GM12892 (cell line): ENCODE data around the gene GALNT11.
A peak's percentile ranks its signal among the peaks of the same experiment; 100 is the strongest.

Experiments used
- DNase-seq: peaks from one replicate; pipeline ENCODE4 v3.0.0; 2011; ENCODE audit not compliant: insufficient read length
- FAIRE-seq: peaks from 2 replicates; lab custom pipeline; 2011; peaks lifted over from hg19 to GRCh38; lab: Jason Lieb, UNC
- POLR2A ChIP-seq: IDR thresholded peaks from 2 replicates; pipeline ENCODE4 v1.6.1; 2011; ENCODE audit warnings: low read depth, low read length, control low read depth
- POLR2AphosphoS5 ChIP-seq: IDR thresholded peaks from 2 replicates; pipeline ENCODE4 v1.6.1; 2011; ENCODE audit warnings: low read depth, low read length, control low read depth
- TAF1 ChIP-seq: IDR thresholded peaks from 2 replicates; pipeline ENCODE4 v1.6.1; 2011; ENCODE audit warnings: low read depth, mild to moderate bottlenecking, control low read depth, low read length, borderline replicate concordance

The GALNT11 gene

GRCh38 chr7:152117356-152117755 is 91.9 kb downstream of the GALNT11 start:
- DNase-seq (no peak), FAIRE-seq (no peak)
- no peak for TF ChIP-seq POLR2AphosphoS5
- no peak for TF ChIP-seq TAF1
- TF ChIP-seq POLR2A: no peak

GRCh38 chr7:152120210-152120609 is 94.7 kb downstream of the GALNT11 start:
- no peak for TF ChIP-seq POLR2A
- no peak for TF ChIP-seq TAF1
- no peak for TF ChIP-seq POLR2AphosphoS5
- DNase-seq: no peak
- no peak for FAIRE-seq

- DNase-seq: no peak
- FAIRE-seq: no peak
- TF ChIP-seq TAF1 (no peak), POLR2AphosphoS5 (no peak), POLR2A (no peak)
Observed at GRCh38 chr7:152120776-152121175, 95.3 kb downstream of the GALNT11 start.

DNA sequence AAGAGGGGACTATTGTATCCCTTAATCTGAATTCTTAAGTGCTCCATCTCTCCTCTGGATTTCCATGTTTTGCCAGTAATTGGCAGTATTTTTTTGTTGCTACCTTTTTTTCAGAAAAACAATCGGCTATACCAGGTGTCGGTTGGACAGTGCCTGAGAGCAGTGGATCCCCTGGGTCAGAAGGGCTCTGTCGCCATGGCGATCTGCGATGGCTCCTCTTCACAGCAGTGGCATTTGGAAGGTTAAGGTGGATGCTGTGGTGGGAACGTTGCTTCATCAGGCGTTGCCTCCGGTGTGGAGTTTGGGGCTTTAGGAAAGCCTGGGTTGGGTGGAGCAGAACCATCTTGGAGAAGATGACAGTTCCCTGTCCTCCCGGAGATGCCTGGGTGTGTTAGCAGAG is 96.0 kb downstream of the GALNT11 start:
- FAIRE-seq: no peak
- DNase-seq: no peak
- TF ChIP-seq POLR2AphosphoS5 (no peak), TAF1 (no peak), POLR2A (no peak)

DNA sequence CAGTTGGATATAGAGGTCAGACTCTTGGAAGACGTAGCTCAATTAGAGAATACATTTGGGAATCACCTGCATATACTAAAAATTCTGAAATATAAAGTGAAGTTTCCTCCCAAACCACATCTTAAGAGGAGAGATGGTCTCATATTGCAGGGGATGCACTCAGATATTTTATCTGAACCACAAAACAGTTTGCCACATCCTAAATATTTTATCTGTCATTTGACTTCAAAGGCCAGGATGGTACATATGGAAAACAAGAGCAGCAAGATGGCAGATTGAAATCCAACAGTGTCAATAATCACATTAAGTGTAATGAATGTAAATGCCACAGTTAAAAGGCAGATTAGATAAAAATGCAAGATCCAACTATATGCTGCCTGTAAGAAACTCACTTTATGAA is 97.1 kb downstream of the GALNT11 start:
- no peak for DNase-seq
- FAIRE-seq: no peak
- TF ChIP-seq TAF1 (no peak), POLR2AphosphoS5 (no peak), POLR2A (no peak)

DNA sequence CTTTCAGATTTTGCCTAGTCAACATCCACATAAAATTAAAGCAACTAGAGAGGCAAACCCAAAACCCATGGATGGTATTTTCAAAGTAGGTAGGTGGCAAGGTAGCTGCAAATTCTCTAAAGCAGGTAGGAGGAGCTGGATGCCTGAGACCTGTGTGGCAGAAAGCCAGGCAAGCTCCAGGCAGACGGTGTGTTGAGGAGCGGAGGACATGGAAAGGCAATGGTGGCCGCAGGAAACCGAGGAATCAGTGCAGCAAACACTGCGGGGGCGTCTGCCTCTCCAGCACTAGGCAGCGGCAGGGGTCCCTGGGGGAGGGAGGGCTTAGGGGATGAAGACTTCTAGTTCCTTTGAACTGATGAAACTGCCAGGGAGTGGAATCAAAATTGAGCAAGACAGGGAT is 101.3 kb downstream of the GALNT11 start:
- no peak for FAIRE-seq
- no peak for DNase-seq
- TF ChIP-seq POLR2AphosphoS5: no peak
- no peak for TF ChIP-seq TAF1
- TF ChIP-seq POLR2A: no peak

DNA sequence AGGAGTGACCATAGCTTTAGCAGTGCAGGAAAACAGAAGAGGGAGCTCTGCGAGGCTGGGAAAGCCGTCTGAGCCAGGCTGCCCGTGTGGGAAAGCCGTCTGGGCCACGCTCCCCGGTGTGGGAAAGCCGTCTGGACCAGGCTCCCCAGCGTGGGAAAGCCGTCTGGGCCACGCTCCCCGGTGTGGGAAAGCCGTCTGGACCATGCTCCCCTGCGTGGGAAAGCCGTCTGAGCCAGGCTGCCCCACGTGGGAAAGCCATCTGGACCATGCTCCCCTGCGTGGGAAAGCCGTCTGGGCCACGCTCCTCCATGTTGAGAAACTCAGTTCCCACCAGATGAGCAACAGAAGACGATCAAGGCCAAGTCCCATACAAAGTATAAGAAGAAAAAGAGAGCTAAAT is 101.8 kb downstream of the GALNT11 start:
- TF ChIP-seq POLR2AphosphoS5 (no peak), POLR2A (no peak), TAF1 (no peak)
- FAIRE-seq: no peak
- DNase-seq: no peak

GRCh38 chr7:152128252-152128651 is 102.8 kb downstream of the GALNT11 start:
- TF ChIP-seq POLR2A (no peak), TAF1 (no peak), POLR2AphosphoS5 (no peak)
- FAIRE-seq (no peak), DNase-seq (no peak)

DNA sequence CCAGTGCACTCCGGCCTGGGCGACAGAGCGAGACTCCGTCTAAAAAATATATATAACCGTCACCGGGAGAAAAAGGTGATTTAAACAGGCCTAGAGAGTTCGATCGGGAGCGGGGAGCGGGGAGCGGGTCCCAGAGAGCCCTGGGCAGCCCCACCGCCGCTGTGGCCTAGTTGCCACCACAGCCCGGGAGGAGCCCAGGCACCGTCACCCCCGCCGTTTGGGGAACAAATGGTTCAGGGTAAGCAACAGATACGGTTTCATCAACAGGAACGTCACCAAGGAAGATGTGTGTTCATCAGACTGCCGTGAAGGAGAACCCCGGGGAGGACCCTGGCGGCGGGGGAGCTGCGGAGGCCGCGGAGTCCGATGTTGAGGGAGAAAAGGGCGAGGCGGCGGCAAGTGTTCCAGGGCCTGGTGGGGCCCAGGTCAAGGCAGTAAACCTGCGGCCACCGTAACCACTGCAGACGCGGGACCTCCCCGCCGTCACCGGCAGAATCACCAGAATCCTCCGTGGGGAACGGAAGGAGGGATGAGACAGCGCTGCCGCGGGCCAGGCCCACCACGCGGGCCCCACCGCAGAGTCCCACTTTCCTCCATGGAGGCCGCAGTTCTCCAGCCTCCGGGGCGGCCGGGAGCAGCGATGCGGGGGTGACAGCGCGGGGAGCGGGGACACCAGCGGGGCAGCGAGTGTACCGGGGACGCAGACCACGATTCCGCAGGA is 103.4 kb downstream of the GALNT11 start:
- TF ChIP-seq POLR2AphosphoS5 (no peak), POLR2A (no peak), TAF1 (no peak)
- FAIRE-seq (no peak), DNase-seq (no peak)

- FAIRE-seq (no peak), DNase-seq (no peak)
- no peak for TF ChIP-seq POLR2AphosphoS5
- no peak for TF ChIP-seq POLR2A
- no peak for TF ChIP-seq TAF1
Observed at GRCh38 chr7:152129682-152130081, 104.2 kb downstream of the GALNT11 start.

DNA sequence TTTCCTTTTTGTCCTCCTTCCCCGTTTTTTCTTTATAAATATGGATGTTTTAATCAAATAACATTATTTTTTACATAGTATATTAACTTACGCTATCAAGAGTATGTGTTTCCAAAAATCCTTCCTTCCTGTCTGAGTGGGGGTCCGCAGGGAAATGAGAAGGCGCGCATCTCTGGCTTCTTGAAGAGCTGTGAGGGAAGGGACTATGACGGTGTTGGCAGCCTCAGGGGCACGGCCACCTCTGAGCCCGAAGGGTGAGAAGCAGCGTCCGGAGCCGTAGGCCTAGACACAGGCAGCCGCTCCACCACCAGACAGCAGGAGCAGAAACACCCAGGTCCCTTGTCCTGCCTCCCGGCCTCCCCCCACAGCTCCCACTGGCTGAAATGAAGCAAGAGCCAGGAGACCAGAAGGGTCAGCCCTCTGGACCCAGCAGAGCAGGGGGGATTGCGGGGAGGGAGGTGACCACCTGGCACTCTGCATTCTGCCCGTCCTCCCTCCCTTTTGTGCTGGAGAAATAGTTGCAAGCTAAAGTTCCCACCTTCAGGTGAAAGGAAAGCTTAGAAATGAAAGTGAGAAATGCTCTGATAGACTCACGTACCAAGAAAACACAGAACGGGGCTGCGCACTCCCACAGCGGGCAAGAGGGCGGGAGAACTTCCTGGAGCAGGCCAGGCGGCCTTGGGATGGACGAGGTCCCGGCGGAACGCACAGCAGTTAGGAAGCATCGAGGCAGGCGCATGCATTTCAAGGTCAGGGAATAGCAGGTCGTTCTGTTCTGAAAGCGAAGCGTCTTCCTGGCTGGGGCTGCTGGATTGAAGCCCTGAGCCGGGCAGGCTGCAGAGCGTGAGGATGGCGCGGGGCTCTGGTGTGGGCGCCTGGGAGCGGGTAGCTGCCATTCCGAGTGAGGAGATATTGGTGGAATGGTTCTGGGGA is 105.5 kb downstream of the GALNT11 start:
- TF ChIP-seq POLR2AphosphoS5 (no peak), POLR2A (no peak), TAF1 (no peak)
- DNase-seq (no peak), FAIRE-seq (no peak)

DNA sequence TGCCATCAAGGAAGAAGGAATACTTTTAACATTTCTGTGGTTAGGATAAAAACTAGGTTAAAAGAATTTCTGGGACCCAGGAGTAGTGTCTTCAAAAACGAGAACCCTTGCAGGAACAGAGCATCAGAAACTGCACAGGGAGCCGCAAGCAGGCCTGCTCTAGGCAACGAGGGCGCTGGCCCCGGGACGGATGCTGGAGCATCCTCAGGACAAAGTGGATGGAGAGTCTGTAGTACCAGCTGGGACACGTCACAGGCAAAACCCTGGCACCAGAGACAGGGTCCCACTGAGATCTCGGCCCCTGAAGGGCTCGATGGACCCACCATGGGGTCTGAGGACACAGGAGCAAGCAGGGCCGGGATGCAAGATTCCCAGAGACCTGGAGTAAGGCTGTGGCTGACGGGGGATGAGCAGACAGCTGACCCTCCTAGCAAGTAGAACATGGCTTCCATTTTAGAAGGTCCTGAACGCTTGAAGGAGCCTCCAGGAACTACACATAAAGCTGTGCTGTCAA is 106.6 kb downstream of the GALNT11 start:
- FAIRE-seq (no peak), DNase-seq (no peak)
- no peak for TF ChIP-seq TAF1
- TF ChIP-seq POLR2AphosphoS5: peak; percentile 47; the same call in 1 of the 2 replicates
